NCI-H2081 (cell line): ENCODE data around the gene TMEM18.

ENCODE experiments used
- DNase-seq, 2 experiments: peaks; one replicate each; lab custom pipeline; 2025; lab: John Stamatoyannopoulos, UW

Gene TMEM18

DNA sequence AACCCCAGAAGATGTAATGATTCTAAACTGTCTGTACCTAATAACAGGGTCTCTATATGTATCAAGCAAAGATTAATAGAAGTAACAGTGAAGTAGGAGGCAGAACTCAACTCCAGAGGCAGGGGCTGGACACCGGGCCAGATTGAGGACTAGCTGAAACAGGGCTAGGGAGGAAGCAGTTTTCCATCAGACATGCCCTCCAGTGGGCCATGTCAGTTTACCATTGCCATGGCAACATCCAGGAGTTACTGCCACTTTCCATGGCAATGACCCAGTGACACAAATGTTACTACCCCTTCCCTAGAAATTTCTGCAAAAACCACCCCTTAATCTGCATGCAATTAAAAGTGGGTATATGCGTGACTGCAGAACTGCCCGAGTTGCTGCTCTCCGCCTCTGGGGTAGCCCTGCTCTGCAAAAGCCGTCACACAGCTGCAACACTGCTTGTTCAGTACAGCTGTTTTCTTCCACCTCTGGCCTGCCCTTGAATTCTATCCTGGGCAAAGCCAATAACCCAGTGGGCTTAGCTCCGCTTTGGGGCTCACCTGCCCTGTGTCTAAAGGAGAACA, 58.7 kb downstream of the TMEM18 start:
- no peak for DNase-seq

DNA sequence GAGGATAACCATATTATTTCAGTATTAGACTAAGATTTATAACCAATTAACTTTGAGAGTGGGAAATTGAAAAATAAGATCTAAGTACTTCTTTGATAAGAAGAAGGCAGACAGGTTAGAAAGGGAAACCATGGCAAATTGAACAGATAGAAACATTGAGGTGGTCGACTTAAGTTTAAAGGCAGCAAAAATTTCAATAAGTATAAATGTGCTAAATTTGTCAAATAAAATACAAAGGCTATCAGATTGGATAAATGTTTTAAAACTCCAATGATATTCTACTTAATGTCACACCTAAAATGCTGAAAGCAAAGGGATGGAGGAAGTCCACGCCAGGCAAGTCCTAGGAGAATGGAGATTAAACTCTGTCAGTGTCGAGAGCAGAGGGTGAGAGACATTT, 59.2 kb downstream of the TMEM18 start:
- DNase-seq: no peak
